Activated naive CD4-positive, alpha-beta T cell treated with anti-CD3 and anti-CD28 coated beads, Interleukin-2, amount 10 ng/mL, durations not matched to agents 7 days and 5 days (primary cell): ENCODE measurements around the gene S100A10.

Experiments
- CTCF ChIA-PET: fragments of 350-600 bp; sonication (Branson Sonifier 250); formaldehyde crosslinking; loops from one replicate; lab custom pipeline; 2021; ENCODE audit warnings: antibody characterized with exemption; lab: Charles Lee
- DNase-seq: peaks from one replicate; pipeline ENCODE4 v3.0.0-alpha.2; 2020
- H3K27ac Mint-ChIP-seq: one replicate; pipeline ENCODE4 v1.8.0; 2021; ENCODE audit warnings: mild to moderate bottlenecking, moderate library complexity, mixed read lengths
- H3K27me3 Mint-ChIP-seq: one replicate; pipeline ENCODE4 v1.8.0; 2021; ENCODE audit warnings: mild to moderate bottlenecking, mixed read lengths
- H3K36me3 Mint-ChIP-seq: one replicate; pipeline ENCODE4 v1.8.0; 2021; ENCODE audit warnings: mixed read lengths
- H3K4me1 Mint-ChIP-seq: one replicate; pipeline ENCODE4 v1.8.0; 2021; ENCODE audit warnings: mixed read lengths
- H3K4me3 Mint-ChIP-seq: one replicate; pipeline ENCODE4 v1.8.0; 2021; ENCODE audit warnings: mild to moderate bottlenecking, moderate library complexity, mixed read lengths
- H3K9me3 Mint-ChIP-seq: one replicate; pipeline ENCODE4 v1.8.0; 2021; ENCODE audit warnings: mixed read lengths

S100A10 gene

DNA sequence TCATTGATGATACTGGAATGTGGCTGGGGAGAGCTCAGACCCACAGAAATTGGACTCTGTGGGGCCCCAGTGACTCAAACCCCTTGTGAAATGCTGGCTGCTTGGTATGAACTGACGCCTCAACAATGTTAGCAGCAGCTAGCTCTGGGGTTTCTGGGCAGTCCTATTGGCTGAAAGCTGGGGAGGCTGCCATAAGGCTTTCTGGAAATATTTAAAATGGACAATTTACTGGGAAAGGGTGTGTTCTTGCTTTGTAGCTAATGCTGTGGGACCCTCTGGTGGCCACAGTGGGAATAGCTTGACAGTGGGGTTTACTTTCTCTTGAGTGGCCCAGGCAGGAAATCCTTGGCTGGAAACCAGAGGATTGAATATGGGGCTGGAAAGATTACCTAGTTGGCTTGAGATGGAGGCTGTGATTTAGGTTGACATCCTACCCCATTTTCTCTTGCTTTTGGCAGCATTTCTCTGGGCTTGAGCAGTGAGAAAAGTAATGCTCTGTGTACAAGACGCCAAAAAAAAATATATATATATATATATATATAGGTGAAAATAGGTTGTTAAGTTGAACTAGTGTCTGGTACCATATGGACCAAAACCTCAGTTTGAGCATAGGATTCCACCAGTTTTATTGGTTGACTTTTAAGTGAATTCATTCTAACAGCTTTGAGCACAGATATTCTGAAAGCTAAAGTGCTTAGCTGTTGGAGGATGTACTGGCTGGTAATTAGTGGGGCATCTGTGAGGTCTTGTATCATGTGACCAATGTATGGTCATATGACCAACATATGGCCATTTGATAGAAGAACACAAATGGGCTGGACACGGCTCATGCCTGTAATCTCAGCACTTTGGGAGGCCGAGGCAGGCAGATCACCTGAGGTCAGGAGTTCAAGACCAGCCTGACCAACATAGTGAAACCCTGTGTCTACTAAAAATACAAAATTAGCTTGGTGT, 8.2 kb upstream of the S100A10 start:
- Mint-ChIP-seq H3K4me1 (peaks cover 10% of the 10 kb centered on the region), H3K27me3 (peaks cover 62% of the 10 kb centered on the region), H3K4me3 (no peak overlapping the region), H3K9me3 (no peaks in the 10 kb centered on the region), H3K36me3 (no peaks in the 10 kb centered on the region), H3K27ac (no peak overlapping the region)
- DNase-seq: peak; percentile 88
- CTCF ChIA-PET: interaction anchor here (0.7 to 11.0 kb wide), 33 partner anchors 12 to 457 kb away, joined by 3 to 208 read pairs (median 5); partner anchors contain the start of gene MRPL9

- CTCF ChIA-PET: interaction anchor here (0.7 to 11.0 kb wide), 35 partner anchors 9 to 458 kb away, joined by 3 to 208 read pairs (median 6); partner anchors contain the start of genes MRPL9 and THEM4
- Mint-ChIP-seq H3K27ac (no peak overlapping the region), H3K9me3 (no peaks in the 10 kb centered on the region), H3K4me3 (no peak overlapping the region), H3K36me3 (no peaks in the 10 kb centered on the region), H3K27me3 (peaks cover 56% of the 10 kb centered on the region), H3K4me1 (peaks cover 10% of the 10 kb centered on the region)
- DNase-seq: no peak
These were observed 7.4 kb upstream of the S100A10 start for GRCh38 chr1:152000964-152001630.

- H3K9me3 Mint-ChIP-seq: no peaks in the 10 kb centered on the region
- H3K27me3 Mint-ChIP-seq: peaks cover 43% of the 10 kb centered on the region
- H3K36me3 Mint-ChIP-seq: no peaks in the 10 kb centered on the region
- no peak for DNase-seq
- H3K4me3 Mint-ChIP-seq: no peak overlapping the region
- no peak overlapping the region for H3K27ac Mint-ChIP-seq
- CTCF ChIA-PET: interaction anchor here (0.6 to 11.0 kb wide), 19 partner anchors 9 to 143 kb away, joined by 3 to 208 read pairs (median 7); partner anchors contain the start of gene THEM4
- peaks cover 15% of the 10 kb centered on the region for H3K4me1 Mint-ChIP-seq
These were observed 5.1 kb upstream of the S100A10 start for GRCh38 chr1:151998611-151999362.

GRCh38 chr1:151997284-151997570, 3.6 kb upstream of the S100A10 start:
- H3K4me1 Mint-ChIP-seq: peaks cover 19% of the 10 kb centered on the region
- H3K9me3 Mint-ChIP-seq: no peaks in the 10 kb centered on the region
- H3K36me3 Mint-ChIP-seq: peaks cover 8% of the 10 kb centered on the region
- no peak for DNase-seq
- no peak overlapping the region for H3K4me3 Mint-ChIP-seq
- no peak overlapping the region for H3K27ac Mint-ChIP-seq
- CTCF ChIA-PET: interaction anchor here (1.3 to 11.0 kb wide), 7 partner anchors 16 to 108 kb away, joined by 4 to 208 read pairs (median 83); no protein-coding TSS in a partner anchor
- H3K27me3 Mint-ChIP-seq: peaks cover 33% of the 10 kb centered on the region

GRCh38 chr1:151995774-151996173, 2.1 kb upstream of the S100A10 start:
- Mint-ChIP-seq H3K4me3 (no peak overlapping the region), H3K36me3 (peaks cover 21% of the 10 kb centered on the region), H3K27ac (no peak overlapping the region), H3K4me1 (peaks cover 33% of the 10 kb centered on the region), H3K9me3 (no peaks in the 10 kb centered on the region), H3K27me3 (peaks cover 22% of the 10 kb centered on the region)
- no peak for DNase-seq
- CTCF ChIA-PET: interaction anchor here (0.7 to 11.0 kb wide), 8 partner anchors 9 to 108 kb away, joined by 3 to 181 read pairs (median 4); no protein-coding TSS in a partner anchor

DNA sequence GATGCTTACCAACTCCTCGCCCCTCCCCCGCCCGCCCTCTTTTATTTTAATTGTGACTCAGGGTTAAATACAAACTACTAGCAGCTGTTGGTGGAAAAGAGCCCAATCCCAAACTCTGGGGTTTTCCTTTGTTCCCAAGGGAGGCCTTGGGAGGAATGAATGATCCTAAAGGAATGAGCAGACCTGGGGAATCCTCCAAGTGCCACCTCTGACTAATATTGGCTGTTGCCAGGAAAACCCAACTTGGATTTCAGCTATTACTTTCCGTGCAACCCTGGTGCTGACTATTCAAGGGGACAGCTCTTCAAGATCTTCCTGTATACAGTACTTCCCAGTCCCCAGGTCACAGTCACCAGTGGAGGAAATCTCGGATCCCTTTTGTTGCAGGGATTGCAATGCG, 1.3 kb upstream of the S100A10 start:
- no peaks in the 10 kb centered on the region for H3K9me3 Mint-ChIP-seq
- H3K36me3 Mint-ChIP-seq: peaks cover 25% of the 10 kb centered on the region
- CTCF ChIA-PET: interaction anchor here (2.0 to 11.0 kb wide), 3 partner anchors 12 to 58 kb away, joined by 6 to 181 read pairs (median 104); no protein-coding TSS in a partner anchor
- peaks cover 15% of the 10 kb centered on the region for H3K27me3 Mint-ChIP-seq
- peaks cover 39% of the 10 kb centered on the region for H3K4me1 Mint-ChIP-seq
- no peak for DNase-seq
- H3K27ac Mint-ChIP-seq: peak overlapping the region; percentile 62
- H3K4me3 Mint-ChIP-seq: peak overlapping the region; percentile 24

DNA sequence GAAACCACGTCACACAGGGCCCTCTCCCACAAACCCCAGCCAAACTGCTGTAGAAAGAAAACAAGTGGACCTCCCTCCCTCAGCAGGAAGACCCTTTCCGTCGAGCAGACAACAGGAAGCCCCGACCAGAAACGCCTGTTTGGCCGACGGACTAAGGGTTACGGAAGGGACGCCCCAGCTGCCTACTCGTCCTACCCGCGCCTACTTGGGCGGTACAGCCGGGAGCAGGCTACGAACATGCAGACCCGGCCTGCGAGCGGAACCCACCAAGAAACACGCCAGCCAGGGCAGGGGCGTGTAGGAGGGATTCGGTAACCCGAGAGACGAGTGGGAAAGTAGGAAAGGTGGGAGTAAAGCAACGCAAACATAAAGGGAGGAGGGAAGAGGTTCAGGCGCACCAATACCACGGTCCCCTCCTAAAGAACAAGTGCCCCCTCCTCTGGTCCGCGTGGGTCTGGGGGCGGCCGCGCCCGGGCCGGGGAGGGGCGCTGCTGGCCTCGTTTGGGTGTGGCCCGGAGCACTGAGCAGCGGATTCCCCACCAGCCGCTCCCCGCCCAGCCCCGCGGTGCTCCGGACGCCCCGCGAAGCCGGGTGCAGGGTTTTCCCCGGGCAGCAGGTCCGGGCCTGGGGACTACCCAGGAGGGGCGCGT, 450 bp downstream of the S100A10 start:
- peaks cover 5% of the 10 kb centered on the region for H3K27me3 Mint-ChIP-seq
- peak overlapping the region; percentile 97 for H3K27ac Mint-ChIP-seq
- H3K36me3 Mint-ChIP-seq: peaks cover 31% of the 10 kb centered on the region
- no peaks in the 10 kb centered on the region for H3K9me3 Mint-ChIP-seq
- CTCF ChIA-PET: interaction anchor here (1.1 to 7.9 kb wide), 3 partner anchors 9 to 63 kb away, joined by 3 to 104 read pairs (median 3); no protein-coding TSS in a partner anchor
- H3K4me1 Mint-ChIP-seq: peaks cover 57% of the 10 kb centered on the region
- peak; percentile 60 for DNase-seq
- peak overlapping the region; percentile 93 for H3K4me3 Mint-ChIP-seq

DNA sequence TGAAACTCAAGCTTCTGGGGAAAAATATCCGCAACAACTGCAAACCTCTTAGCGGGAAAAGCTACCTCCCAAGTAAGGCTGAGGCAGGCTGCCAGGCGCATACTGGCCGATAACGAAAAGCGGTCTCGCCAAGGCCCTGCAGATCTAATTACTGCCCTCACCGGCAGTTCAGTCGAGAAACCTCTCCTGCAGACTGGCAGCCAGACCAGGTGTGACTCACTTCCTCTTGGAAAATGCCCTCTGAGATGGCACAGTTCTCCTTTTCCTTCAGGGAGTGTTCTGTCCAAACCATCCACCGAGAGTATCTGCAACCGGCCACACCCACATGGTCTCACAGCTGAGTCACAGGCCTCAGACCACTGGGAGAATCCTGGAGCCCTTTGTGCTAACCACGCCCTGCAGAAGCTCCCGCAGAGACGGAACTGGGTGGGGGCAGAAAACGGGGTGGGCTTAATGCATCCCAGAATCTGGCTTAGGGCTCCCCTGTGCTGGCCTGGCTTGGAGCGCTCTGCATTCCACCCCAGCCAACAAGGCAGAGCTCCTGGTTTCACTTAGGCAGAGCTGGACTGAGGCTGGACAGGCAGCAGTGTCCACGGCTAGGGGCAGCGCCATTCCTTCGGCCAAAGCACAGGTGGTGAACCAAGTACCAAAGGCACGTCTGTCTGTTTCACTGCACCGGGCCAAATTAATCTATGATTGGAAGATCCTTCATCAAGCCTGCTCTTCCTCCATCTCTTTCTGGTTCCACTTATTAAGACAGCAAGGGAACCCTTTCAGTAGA, 1.2 kb downstream of the S100A10 start:
- Mint-ChIP-seq H3K36me3 (peaks cover 36% of the 10 kb centered on the region), H3K27me3 (no peaks in the 10 kb centered on the region), H3K4me1 (peaks cover 64% of the 10 kb centered on the region), H3K27ac (peak overlapping the region; percentile 97), H3K9me3 (no peaks in the 10 kb centered on the region), H3K4me3 (peak overlapping the region; percentile 93)
- CTCF ChIA-PET: interaction anchor here (0.9 to 7.9 kb wide), 5 partner anchors 8 to 62 kb away, joined by 3 to 104 read pairs (median 3); no protein-coding TSS in a partner anchor
- peak; percentile 36 for DNase-seq

DNA sequence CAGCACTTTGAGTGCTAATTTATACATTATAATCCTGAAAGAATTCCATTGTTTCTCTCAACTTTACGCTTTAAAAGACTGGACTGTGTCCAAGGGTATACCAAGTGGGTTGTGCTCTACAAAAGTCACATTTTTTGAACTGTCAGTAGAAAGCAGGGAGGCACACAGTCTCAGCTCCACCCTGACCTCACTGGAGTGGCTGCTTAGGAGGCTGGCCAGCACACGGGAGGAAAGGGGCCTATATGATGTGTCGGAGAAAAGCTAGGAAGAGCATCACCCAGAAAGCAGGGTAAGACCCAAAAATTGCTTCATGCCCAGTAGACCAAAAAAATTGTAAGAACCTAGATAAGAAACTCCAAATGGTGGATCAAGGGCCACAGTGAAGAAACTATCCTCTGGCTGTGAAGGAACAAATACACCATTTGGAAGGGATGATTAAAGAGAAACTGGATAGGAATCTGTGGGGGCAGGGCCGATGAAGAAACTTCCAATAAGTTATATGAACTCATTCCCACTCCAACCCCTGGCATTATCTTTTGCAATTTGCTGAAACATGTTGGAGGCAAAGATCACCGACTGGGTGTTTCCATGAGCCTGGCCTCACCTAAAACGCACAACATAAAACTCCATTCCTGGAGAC, 1.9 kb downstream of the S100A10 start:
- Mint-ChIP-seq H3K4me3 (peak overlapping the region; percentile 93), H3K36me3 (peaks cover 39% of the 10 kb centered on the region), H3K27me3 (no peaks in the 10 kb centered on the region), H3K4me1 (peaks cover 67% of the 10 kb centered on the region), H3K27ac (peak overlapping the region; percentile 75), H3K9me3 (no peaks in the 10 kb centered on the region)
- DNase-seq: no peak
- CTCF ChIA-PET: interaction anchor here (0.7 to 7.9 kb wide), 4 partner anchors 9 to 92 kb away, joined by 3 to 104 read pairs (median 13); no protein-coding TSS in a partner anchor

- Mint-ChIP-seq H3K27ac (no peak overlapping the region), H3K4me3 (peak overlapping the region; percentile 93), H3K36me3 (peaks cover 47% of the 10 kb centered on the region), H3K27me3 (no peaks in the 10 kb centered on the region), H3K9me3 (no peaks in the 10 kb centered on the region), H3K4me1 (peaks cover 77% of the 10 kb centered on the region)
- no peak for DNase-seq
- CTCF ChIA-PET: interaction anchor here (4.6 to 7.9 kb wide), 2 partner anchors 10 to 22 kb away, joined by 23 to 104 read pairs; no protein-coding TSS in a partner anchor
These were observed 2.8 kb downstream of the S100A10 start for GRCh38 chr1:151990856-151991198.

GRCh38 chr1:151990058-151990855, 3.4 kb downstream of the S100A10 start:
- Mint-ChIP-seq H3K4me3 (peak overlapping the region; percentile 16), H3K36me3 (peaks cover 53% of the 10 kb centered on the region), H3K27me3 (no peaks in the 10 kb centered on the region), H3K9me3 (no peaks in the 10 kb centered on the region), H3K4me1 (peaks cover 80% of the 10 kb centered on the region), H3K27ac (no peak overlapping the region)
- no peak for DNase-seq
- CTCF ChIA-PET: interaction anchor here (1.9 to 7.9 kb wide), 3 partner anchors 10 to 57 kb away, joined by 9 to 104 read pairs (median 23); no protein-coding TSS in a partner anchor
